GM18951 (cell line): ENCODE data around the gene MRPL14.
A peak's percentile ranks its signal among the peaks of the same experiment; 100 is the strongest.

Experiments
- POLR2A ChIP-seq: IDR thresholded peaks from 4 replicates; pipeline ENCODE4 v1.6.1; 2011; ENCODE audit warnings: mild to moderate bottlenecking; ENCODE audit not compliant: insufficient read length, insufficient read depth; ENCODE audit errors: extremely low read depth
- in situ Hi-C: fragments of 300-500 bp; cut with MboI; formaldehyde crosslinking; loops from one replicate; pipeline ENCODE4 v1.12.0; 2022; ENCODE audit warnings: low sequenced_read_pairs, mixed read lengths, inconsistent platforms; ENCODE audit not compliant: unreplicated experiment

MRPL14 gene

GRCh38 chr6:44127186-44128019 lies at the start of gene MRPL14, which contains the start of gene TMEM63B:
MRPL14 (minus strand) TSS chr6:44127452; CDS start chr6:44116611, 10,841 bp downstream.
TMEM63B (plus strand) TSS chr6:44127554; CDS start chr6:44134585, 7,031 bp downstream.
- peak; percentile 88 for TF ChIP-seq POLR2A
- in situ Hi-C loops, result no loop called here

GRCh38 chr6:44176130-44176761 lies 49.0 kb upstream of the MRPL14 start:
- no peak for TF ChIP-seq POLR2A
- in situ Hi-C loops, result no loop called here

- in situ Hi-C loops, result loop anchor here (5.0 kb wide), 1 partner anchor 64 kb away; no protein-coding TSS in a partner anchor
- no peak for TF ChIP-seq POLR2A
These were observed 45.7 kb upstream of the MRPL14 start for GRCh38 chr6:44172731-44173500.

GRCh38 chr6:44171899-44172546 lies 44.8 kb upstream of the MRPL14 start:
- TF ChIP-seq POLR2A, result no peak
- in situ Hi-C loops, result loop anchor here (5.0 kb wide), 1 partner anchor 65 kb away; no protein-coding TSS in a partner anchor

- in situ Hi-C loops, result loop anchor here (5.0 kb wide), 1 partner anchor 67 kb away; no protein-coding TSS in a partner anchor
- TF ChIP-seq POLR2A, result no peak
These were observed 42.8 kb upstream of the MRPL14 start for GRCh38 chr6:44169886-44170570.

- in situ Hi-C loops, result no loop called here
- no peak for TF ChIP-seq POLR2A
These were observed 41.9 kb upstream of the MRPL14 start for GRCh38 chr6:44169154-44169553.

- in situ Hi-C loops, result no loop called here
These were observed 40.3 kb upstream of the MRPL14 start for GRCh38 chr6:44167567-44167966.

GRCh38 chr6:44166591-44167184 lies 39.4 kb upstream of the MRPL14 start:
- in situ Hi-C loops, result no loop called here
- TF ChIP-seq POLR2A, result no peak

More at GRCh38 chr6:44167567-44167966, 40.3 kb upstream of the MRPL14 start:
- no peak for TF ChIP-seq POLR2A

- in situ Hi-C loops, result no loop called here
- no peak for TF ChIP-seq POLR2A
These were observed 38.9 kb upstream of the MRPL14 start for GRCh38 chr6:44166116-44166515.

GRCh38 chr6:44162876-44163625 lies 35.8 kb upstream of the MRPL14 start:
- no peak for TF ChIP-seq POLR2A
- in situ Hi-C loops, result no loop called here

- in situ Hi-C loops, result no loop called here
- TF ChIP-seq POLR2A, result no peak
These were observed 34.7 kb upstream of the MRPL14 start for GRCh38 chr6:44161997-44162338.

GRCh38 chr6:44158770-44159228 lies 31.5 kb upstream of the MRPL14 start, which contains the start of gene CAPN11:
CAPN11 (plus strand) TSS chr6:44158820; CDS start chr6:44158849, 29 bp downstream.
- no peak for TF ChIP-seq POLR2A
- in situ Hi-C loops, result no loop called here
